22Rv1 (cell line): ENCODE data around the gene PITX3.

Source experiments
- CTCF ChIP-seq: fragments of 450-650 bp; IDR thresholded peaks from 2 replicates; pipeline ENCODE4 v1.5.1; 2017; ENCODE audit warnings: mild to moderate bottlenecking
- ZFX ChIP-seq: fragments of 450-650 bp; IDR thresholded peaks from 2 replicates; pipeline ENCODE4 v1.6.1; 2017; ENCODE audit warnings: antibody characterized with exemption, borderline replicate concordance

- TF ChIP-seq CTCF (no peak), ZFX (no peak)
Observed at GRCh38 chr10:102230264-102230860, 10.9 kb downstream of the PITX3 start.
